ENCODE data around the gene PDK2. TPM values are rescaled to one million over a fixed set of nuclear protein-coding genes. Genes with fewer than 3 reads are reported as not detected.

PDK2 gene
- total RNA-seq, 4 donors from 2014 or later: 37.9 to 77.7 (median 49.8) TPM

GRCh38 chr17:50151937-50152547 is 56.9 kb downstream of the PDK2 start:
- DNase-seq (ENCODE audit: low spot score in 2 of 2): peak; percentile 58 to 85
- peak in 1 of 2 donors; percentile 15 for TF ChIP-seq POLR2A (IDR thresholded peaks at IDR 0.05)
- peak in 1 of 2 donors; percentile 73 for TF ChIP-seq EP300 (IDR thresholded peaks at IDR 0.05)
- TF ChIP-seq, protein P1, sequence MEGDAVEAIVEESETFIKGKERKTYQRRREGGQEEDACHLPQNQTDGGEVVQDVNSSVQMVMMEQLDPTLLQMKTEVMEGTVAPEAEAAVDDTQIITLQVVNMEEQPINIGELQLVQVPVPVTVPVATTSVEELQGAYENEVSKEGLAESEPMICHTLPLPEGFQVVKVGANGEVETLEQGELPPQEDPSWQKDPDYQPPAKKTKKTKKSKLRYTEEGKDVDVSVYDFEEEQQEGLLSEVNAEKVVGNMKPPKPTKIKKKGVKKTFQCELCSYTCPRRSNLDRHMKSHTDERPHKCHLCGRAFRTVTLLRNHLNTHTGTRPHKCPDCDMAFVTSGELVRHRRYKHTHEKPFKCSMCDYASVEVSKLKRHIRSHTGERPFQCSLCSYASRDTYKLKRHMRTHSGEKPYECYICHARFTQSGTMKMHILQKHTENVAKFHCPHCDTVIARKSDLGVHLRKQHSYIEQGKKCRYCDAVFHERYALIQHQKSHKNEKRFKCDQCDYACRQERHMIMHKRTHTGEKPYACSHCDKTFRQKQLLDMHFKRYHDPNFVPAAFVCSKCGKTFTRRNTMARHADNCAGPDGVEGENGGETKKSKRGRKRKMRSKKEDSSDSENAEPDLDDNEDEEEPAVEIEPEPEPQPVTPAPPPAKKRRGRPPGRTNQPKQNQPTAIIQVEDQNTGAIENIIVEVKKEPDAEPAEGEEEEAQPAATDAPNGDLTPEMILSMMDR (IDR thresholded peaks at IDR 0.05): peak in 1 of 5 experiments; percentile 45
- WGBS, 2 donors: 1 to 4% methylated on average over 12 of the region's 12 CpGs
- H3K36me3 ChIP-seq: no peaks in the 10 kb centered on the region
- H3K4me1 ChIP-seq: peaks cover 0 to 73% (median 25%) of the 10 kb centered on the region in 4 donors
- no peaks in the 10 kb centered on the region for H3K27me3 ChIP-seq
- H3K9me3 ChIP-seq: no peaks in the 10 kb centered on the region
- peak overlapping the region; percentile 81 to 94 (median 90) for H3K27ac ChIP-seq
- peak overlapping the region; percentile 72 to 96 (median 93) for H3K4me3 ChIP-seq

DNA sequence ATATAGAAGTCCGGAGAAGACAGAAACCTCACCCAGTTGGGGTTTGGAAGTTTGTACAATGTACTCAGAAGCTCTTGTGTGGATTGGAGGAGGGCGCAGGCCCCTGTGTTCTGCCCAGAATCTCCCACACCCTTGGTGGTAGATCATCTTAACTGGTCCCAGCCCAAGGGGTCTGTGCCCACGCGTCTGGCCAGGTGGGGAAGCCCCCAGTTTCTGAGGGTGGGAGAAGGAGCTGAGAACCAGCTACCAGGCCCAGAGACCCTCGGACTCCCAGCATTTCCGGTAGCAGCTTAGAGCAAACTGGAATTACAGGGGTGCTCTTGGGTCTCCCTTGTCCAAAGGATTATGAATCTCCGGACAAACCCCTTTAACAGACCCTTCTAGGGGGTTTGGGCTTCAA is 57.6 kb downstream of the PDK2 start:
- TF ChIP-seq EP300 (IDR thresholded peaks at IDR 0.05) (no peak), POLR2A (IDR thresholded peaks at IDR 0.05) (no peak)
- TF ChIP-seq, protein P1 (IDR thresholded peaks at IDR 0.05): no peak
- DNase-seq (ENCODE audit: low spot score in 2 of 2): no peak
- Histone ChIP-seq H3K4me3 (peak overlapping the region in 1 of 4 donors; percentile 72), H3K27ac (peak overlapping the region; percentile 81 to 94 (median 90)), H3K27me3 (no peaks in the 10 kb centered on the region), H3K36me3 (no peaks in the 10 kb centered on the region), H3K4me1 (peaks cover 0 to 66% (median 21%) of the 10 kb centered on the region in 4 donors), H3K9me3 (no peaks in the 10 kb centered on the region)
- 64 to 75% methylated on average over 7 of the region's 7 CpGs for WGBS, 2 donors

- no peaks in the 10 kb centered on the region for H3K9me3 ChIP-seq
- no peaks in the 10 kb centered on the region for H3K27me3 ChIP-seq
- H3K27ac ChIP-seq: peak overlapping the region in 3 of 4 donors; percentile 24 to 92 (median 89)
- no peak overlapping the region for H3K4me3 ChIP-seq
- H3K36me3 ChIP-seq: no peaks in the 10 kb centered on the region
- H3K4me1 ChIP-seq: peaks cover 0 to 54% (median 17%) of the 10 kb centered on the region in 4 donors
- WGBS, 2 donors: 46 to 49% methylated on average over 14 to 16 of the region's 16 CpGs
- TF ChIP-seq POLR2A (IDR thresholded peaks at IDR 0.05) (no peak), EP300 (IDR thresholded peaks at IDR 0.05) (peak in 1 of 2 donors; percentile 18)
- TF ChIP-seq, protein P1 (IDR thresholded peaks at IDR 0.05): no peak
- DNase-seq (ENCODE audit: low spot score in 2 of 2): no peak
These were observed 58.8 kb downstream of the PDK2 start for GRCh38 chr17:50153650-50154575.

GRCh38 chr17:50154604-50155003 is 59.5 kb downstream of the PDK2 start:
- DNase-seq (ENCODE audit: low spot score in 2 of 2): no peak
- Histone ChIP-seq H3K27ac (peak overlapping the region in 3 of 4 donors; percentile 18 to 92 (median 69)), H3K9me3 (no peaks in the 10 kb centered on the region), H3K4me3 (no peak overlapping the region), H3K4me1 (peaks cover 0 to 47% (median 17%) of the 10 kb centered on the region in 4 donors), H3K27me3 (no peaks in the 10 kb centered on the region), H3K36me3 (no peaks in the 10 kb centered on the region)
- TF ChIP-seq POLR2A (IDR thresholded peaks at IDR 0.05) (no peak), EP300 (IDR thresholded peaks at IDR 0.05) (no peak)
- TF ChIP-seq, protein P1 (IDR thresholded peaks at IDR 0.05): no peak
- WGBS, 2 donors: 48% methylated on average over 1 of the region's 1 CpG
